Smooth muscle cell (in vitro differentiated cells): Measurements from ENCODE around the gene RPL36A. TPM values are rescaled to one million over a fixed set of nuclear protein-coding genes. Genes with fewer than 3 reads are reported as not detected.

Source experiments
- DNase-seq: peaks from one replicate; lab custom pipeline; 2025; ENCODE audit not compliant: unreplicated experiment; lab: John Stamatoyannopoulos, UW
- H2AFZ ChIP-seq: fragments of 200-600 bp; sonication (generic); 2 replicates; pipeline ENCODE4 v1.6.0; 2016; ENCODE audit warnings: antibody characterized with exemption, low read depth, mild to moderate bottlenecking
- H3F3A ChIP-seq: fragments of 200-600 bp; sonication (generic); 2 replicates; pipeline ENCODE4 v1.6.0; 2017; ENCODE audit warnings: antibody characterized with exemption, low read depth
- H3K27ac ChIP-seq: fragments of 200-600 bp; sonication (generic); 2 replicates; pipeline ENCODE4 v1.5.1; 2016; ENCODE audit warnings: low read depth, mild to moderate bottlenecking
- H3K27me3 ChIP-seq: fragments of 200-600 bp; sonication (generic); 2 replicates; pipeline ENCODE4 v1.6.1; 2016; ENCODE audit warnings: low read depth, mild to moderate bottlenecking
- H3K36me3 ChIP-seq: fragments of 200-600 bp; sonication (generic); 2 replicates; pipeline ENCODE4 v1.5.1; 2016; ENCODE audit warnings: low read depth
- H3K4me1 ChIP-seq: fragments of 200-600 bp; sonication (generic); 2 replicates; pipeline ENCODE4 v1.5.1; 2016; ENCODE audit warnings: low read depth
- H3K4me2 ChIP-seq: fragments of 200-600 bp; sonication (generic); 2 replicates; pipeline ENCODE4 v1.6.0; 2016; ENCODE audit warnings: mild to moderate bottlenecking
- H3K4me3 ChIP-seq: fragments of 200-600 bp; sonication (generic); 2 replicates; pipeline ENCODE4 v1.5.1; 2016; ENCODE audit warnings: mild to moderate bottlenecking
- H3K79me2 ChIP-seq: fragments of 200-600 bp; sonication (generic); 2 replicates; pipeline ENCODE4 v1.6.0; 2016; ENCODE audit warnings: low read depth, mild to moderate bottlenecking
- H3K9ac ChIP-seq: fragments of 200-600 bp; sonication (generic); 2 replicates; pipeline ENCODE4 v1.6.0; 2016; ENCODE audit warnings: low read depth
- H3K9me3 ChIP-seq: fragments of 200-600 bp; sonication (generic); replicated peaks from 2 replicates; pipeline ENCODE4 v1.5.1; 2016; ENCODE audit warnings: low read depth
- H4K20me1 ChIP-seq: fragments of 200-600 bp; sonication (generic); 2 replicates; pipeline ENCODE4 v1.6.0; 2016; ENCODE audit warnings: low read depth
- CTCF ChIP-seq: fragments of 200-600 bp; sonication (generic); IDR thresholded peaks from 2 replicates; pipeline ENCODE4 v1.5.1; 2017; ENCODE audit warnings: borderline replicate concordance, mild to moderate bottlenecking, antibody characterized with exemption; ENCODE audit not compliant: insufficient read depth, poor library complexity, severe bottlenecking
- WGBS: methylation state at CpG from one replicate; pipeline ENCODE4 v1.1.7; 2016; ENCODE audit warnings: low lambda C conversion rate; 5-methylcytosine and 5-hydroxymethylcytosine counted together
- polyA plus RNA-seq: library from polyadenylated mRNA; unstranded; fragments of >200 nt; fragmentation: Nextera tagmentation; extraction: Ambion mirVana; gene quantifications from 2 replicates; pipeline ENCODE4 v1.2.1, GENCODE V29; 2016
- total RNA-seq: library from RNA; depleted of rRNA; stranded (reverse); fragments of >200 nt; gene quantifications from 2 replicates; pipeline ENCODE4 v1.2.3, GENCODE V29; 2014

Gene RPL36A
- total and polyA plus RNA-seq, 2 experiments from 2014 or later: 301 to 3,414 TPM

- H3K79me2 ChIP-seq: no peaks in the 10 kb centered on the region
- H3K27me3 ChIP-seq: no peaks in the 10 kb centered on the region
- no peak overlapping the region for H3K4me3 ChIP-seq
- H3F3A ChIP-seq: no peaks in the 10 kb centered on the region
- 42% methylated on average over 2 of the region's 2 CpGs for WGBS
- H3K27ac ChIP-seq: no peak overlapping the region
- no peak overlapping the region for H3K4me2 ChIP-seq
- no peak for DNase-seq
- TF ChIP-seq CTCF: no peak
- H4K20me1 ChIP-seq: no peaks in the 10 kb centered on the region
- no peaks in the 10 kb centered on the region for H3K4me1 ChIP-seq
- no peak overlapping the region for H2AFZ ChIP-seq
- no peaks in the 10 kb centered on the region for H3K36me3 ChIP-seq
- no peaks in the 10 kb centered on the region for H3K9me3 ChIP-seq
- no peak overlapping the region for H3K9ac ChIP-seq
Measured at GRCh38 chrX:101442085-101442484, 51.3 kb downstream of the RPL36A start.

Other genes with a start within 250 kb of the RPL36A start
- gene DRP2, start 171.2 kb upstream of the RPL36A start, total RNA-seq: 10.8 and 12.9 TPM in 2 replicates
- 6.2 and 6.8 TPM in 2 replicates for gene DRP2, start 171.2 kb upstream of the RPL36A start, polyA plus RNA-seq
- gene TAF7L, start 99.7 kb upstream of the RPL36A start, total RNA-seq: 0.04 TPM in 1 of 2 replicates, not detected in the other
- gene TAF7L, start 99.7 kb upstream of the RPL36A start, polyA plus RNA-seq: 0.14 and 0.46 TPM in 2 replicates
- 4.0 and 9.0 TPM in 2 replicates for gene TIMM8A, start 42.3 kb upstream of the RPL36A start, total RNA-seq
- gene TIMM8A, start 42.3 kb upstream of the RPL36A start, polyA plus RNA-seq: 7.6 and 9.5 TPM in 2 replicates
- gene BTK, start 4.8 kb upstream of the RPL36A start, total RNA-seq: not detected in 2 replicates
- 0.72 TPM in 1 of 2 replicates, not detected in the other for gene BTK, start 4.8 kb upstream of the RPL36A start, polyA plus RNA-seq
- gene GLA, start 16.9 kb downstream of the RPL36A start, total RNA-seq: 41.2 and 54.0 TPM in 2 replicates
- gene GLA, start 16.9 kb downstream of the RPL36A start, polyA plus RNA-seq: 43.2 and 46.9 TPM in 2 replicates
- 56.4 and 64.4 TPM in 2 replicates for gene HNRNPH2, start 17.2 kb downstream of the RPL36A start, total RNA-seq
- 79.9 and 88.3 TPM in 2 replicates for gene HNRNPH2, start 17.2 kb downstream of the RPL36A start, polyA plus RNA-seq
- 3.7 and 6.8 TPM in 2 replicates for gene ARMCX4, start 94.4 kb downstream of the RPL36A start, total RNA-seq
- 4.5 and 4.8 TPM in 2 replicates for gene ARMCX4, start 94.4 kb downstream of the RPL36A start, polyA plus RNA-seq
- 40.7 and 47.5 TPM in 2 replicates for gene ARMCX1, start 159.5 kb downstream of the RPL36A start, total RNA-seq
- gene ARMCX1, start 159.5 kb downstream of the RPL36A start, polyA plus RNA-seq: 28.9 and 35.4 TPM in 2 replicates
- gene ARMCX6, start 227.0 kb downstream of the RPL36A start, total RNA-seq: 54.9 and 69.1 TPM in 2 replicates
- gene ARMCX6, start 227.0 kb downstream of the RPL36A start, polyA plus RNA-seq: 57.2 and 72.3 TPM in 2 replicates
- gene ARMCX3, start 232.1 kb downstream of the RPL36A start, total RNA-seq: 72.0 and 111 TPM in 2 replicates
- gene ARMCX3, start 232.1 kb downstream of the RPL36A start, polyA plus RNA-seq: 80.4 and 88.4 TPM in 2 replicates